ENCODE measurements around the gene TRIM69.

Gene TRIM69

DNA sequence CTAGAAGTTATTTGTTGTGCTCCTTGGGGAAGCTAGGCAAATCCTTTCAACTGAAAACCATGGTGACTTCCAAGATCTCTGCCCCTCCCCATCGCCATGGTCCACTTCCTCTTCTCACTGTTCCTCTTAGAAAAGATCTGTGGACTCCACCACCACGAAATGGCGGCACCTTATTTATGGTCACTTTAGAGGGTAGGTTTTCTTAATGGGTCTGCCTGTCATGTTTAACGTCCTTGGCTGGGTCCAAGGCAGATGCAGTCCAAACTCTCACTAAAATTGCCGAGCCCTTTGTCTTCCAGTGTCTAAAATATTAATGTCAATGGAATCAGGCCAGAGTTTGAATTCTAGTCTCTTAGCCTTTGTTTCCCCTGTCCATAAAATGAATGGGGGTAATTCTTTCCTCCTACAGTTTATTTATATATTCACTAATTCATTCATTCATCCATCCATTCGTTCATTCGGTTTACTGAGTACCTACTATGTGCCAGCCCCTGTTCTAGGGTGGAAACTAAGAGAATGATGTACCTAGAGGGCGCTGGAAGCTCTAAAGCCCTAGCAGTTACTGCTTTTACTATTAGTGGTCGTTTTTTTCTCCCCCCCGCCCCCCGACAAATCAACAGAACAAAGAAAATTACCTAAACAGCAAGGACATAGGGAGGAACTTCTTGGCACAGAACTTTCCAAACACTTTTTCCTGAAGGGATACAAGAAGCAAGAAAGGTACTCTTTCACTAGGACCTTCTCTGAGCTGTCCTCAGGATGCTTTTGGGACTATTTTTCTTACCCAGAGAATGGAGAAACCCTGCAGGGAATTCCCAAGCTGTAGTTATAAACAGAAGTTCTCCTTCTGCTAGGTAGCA is 25.9 kb upstream of the TRIM69 start:
- TF ChIP-seq TAF1 (IDR thresholded peaks at IDR 0.05; ENCODE audit: borderline replicate concordance, insufficient read depth, low read length) (no peak), POLR2AphosphoS5 (IDR thresholded peaks at IDR 0.05; ENCODE audit: low read depth, low read length) (no peak), FOXP2 (optimal IDR thresholded peaks at IDR 0.05; ENCODE audit: borderline replicate concordance, extremely low read depth, extremely low read length, insufficient read depth) (no peak), SIN3A (IDR thresholded peaks at IDR 0.05; ENCODE audit: borderline replicate concordance, insufficient read depth, low read length) (no peak)
- TF ChIP-seq, protein P1, sequence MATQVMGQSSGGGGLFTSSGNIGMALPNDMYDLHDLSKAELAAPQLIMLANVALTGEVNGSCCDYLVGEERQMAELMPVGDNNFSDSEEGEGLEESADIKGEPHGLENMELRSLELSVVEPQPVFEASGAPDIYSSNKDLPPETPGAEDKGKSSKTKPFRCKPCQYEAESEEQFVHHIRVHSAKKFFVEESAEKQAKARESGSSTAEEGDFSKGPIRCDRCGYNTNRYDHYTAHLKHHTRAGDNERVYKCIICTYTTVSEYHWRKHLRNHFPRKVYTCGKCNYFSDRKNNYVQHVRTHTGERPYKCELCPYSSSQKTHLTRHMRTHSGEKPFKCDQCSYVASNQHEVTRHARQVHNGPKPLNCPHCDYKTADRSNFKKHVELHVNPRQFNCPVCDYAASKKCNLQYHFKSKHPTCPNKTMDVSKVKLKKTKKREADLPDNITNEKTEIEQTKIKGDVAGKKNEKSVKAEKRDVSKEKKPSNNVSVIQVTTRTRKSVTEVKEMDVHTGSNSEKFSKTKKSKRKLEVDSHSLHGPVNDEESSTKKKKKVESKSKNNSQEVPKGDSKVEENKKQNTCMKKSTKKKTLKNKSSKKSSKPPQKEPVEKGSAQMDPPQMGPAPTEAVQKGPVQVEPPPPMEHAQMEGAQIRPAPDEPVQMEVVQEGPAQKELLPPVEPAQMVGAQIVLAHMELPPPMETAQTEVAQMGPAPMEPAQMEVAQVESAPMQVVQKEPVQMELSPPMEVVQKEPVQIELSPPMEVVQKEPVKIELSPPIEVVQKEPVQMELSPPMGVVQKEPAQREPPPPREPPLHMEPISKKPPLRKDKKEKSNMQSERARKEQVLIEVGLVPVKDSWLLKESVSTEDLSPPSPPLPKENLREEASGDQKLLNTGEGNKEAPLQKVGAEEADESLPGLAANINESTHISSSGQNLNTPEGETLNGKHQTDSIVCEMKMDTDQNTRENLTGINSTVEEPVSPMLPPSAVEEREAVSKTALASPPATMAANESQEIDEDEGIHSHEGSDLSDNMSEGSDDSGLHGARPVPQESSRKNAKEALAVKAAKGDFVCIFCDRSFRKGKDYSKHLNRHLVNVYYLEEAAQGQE (IDR thresholded peaks at IDR 0.05; ENCODE audit: insufficient read depth in 1 of 2, low read depth in 2 of 2, low read length in 2 of 2), result no peak

DNA sequence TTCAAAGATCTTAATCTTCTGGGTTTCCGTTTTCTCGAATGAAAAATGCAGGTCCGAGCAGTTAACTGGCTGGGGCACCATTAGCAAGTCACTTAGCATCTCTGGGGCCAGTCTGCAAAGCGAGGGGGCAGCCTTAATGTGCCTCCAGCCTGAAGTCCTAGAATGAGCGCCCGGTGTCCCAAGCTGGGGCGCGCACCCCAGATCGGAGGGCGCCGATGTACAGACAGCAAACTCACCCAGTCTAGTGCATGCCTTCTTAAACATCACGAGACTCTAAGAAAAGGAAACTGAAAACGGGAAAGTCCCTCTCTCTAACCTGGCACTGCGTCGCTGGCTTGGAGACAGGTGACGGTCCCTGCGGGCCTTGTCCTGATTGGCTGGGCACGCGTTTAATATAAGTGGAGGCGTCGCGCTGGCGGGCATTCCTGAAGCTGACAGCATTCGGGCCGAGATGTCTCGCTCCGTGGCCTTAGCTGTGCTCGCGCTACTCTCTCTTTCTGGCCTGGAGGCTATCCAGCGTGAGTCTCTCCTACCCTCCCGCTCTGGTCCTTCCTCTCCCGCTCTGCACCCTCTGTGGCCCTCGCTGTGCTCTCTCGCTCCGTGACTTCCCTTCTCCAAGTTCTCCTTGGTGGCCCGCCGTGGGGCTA is 25.1 kb upstream of the TRIM69 start, which contains the start of the genes B2M and PATL2:
Gene B2M, plus strand, starts transcription at position 422 of the 647 bp plus-strand sequence. Its CDS starts 30 bp downstream, at position 452.
Gene PATL2, minus strand, starts transcription at position 228 of the 647 bp plus-strand sequence. CDS start 34,833 bp downstream, outside the sequence.
- TF ChIP-seq POLR2AphosphoS5 (IDR thresholded peaks at IDR 0.05; ENCODE audit: low read depth, low read length) (peak; percentile 99), FOXP2 (optimal IDR thresholded peaks at IDR 0.05; ENCODE audit: borderline replicate concordance, extremely low read depth, extremely low read length, insufficient read depth) (peak; percentile 56), TAF1 (IDR thresholded peaks at IDR 0.05; ENCODE audit: borderline replicate concordance, insufficient read depth, low read length) (peak; percentile 94), SIN3A (IDR thresholded peaks at IDR 0.05; ENCODE audit: borderline replicate concordance, insufficient read depth, low read length) (no peak)
- TF ChIP-seq, protein P1 (IDR thresholded peaks at IDR 0.05; ENCODE audit: insufficient read depth in 1 of 2, low read depth in 2 of 2, low read length in 2 of 2), result peak in 1 of 2 experiments; percentile 61; a peak in 3 of 4 replicates

DNA sequence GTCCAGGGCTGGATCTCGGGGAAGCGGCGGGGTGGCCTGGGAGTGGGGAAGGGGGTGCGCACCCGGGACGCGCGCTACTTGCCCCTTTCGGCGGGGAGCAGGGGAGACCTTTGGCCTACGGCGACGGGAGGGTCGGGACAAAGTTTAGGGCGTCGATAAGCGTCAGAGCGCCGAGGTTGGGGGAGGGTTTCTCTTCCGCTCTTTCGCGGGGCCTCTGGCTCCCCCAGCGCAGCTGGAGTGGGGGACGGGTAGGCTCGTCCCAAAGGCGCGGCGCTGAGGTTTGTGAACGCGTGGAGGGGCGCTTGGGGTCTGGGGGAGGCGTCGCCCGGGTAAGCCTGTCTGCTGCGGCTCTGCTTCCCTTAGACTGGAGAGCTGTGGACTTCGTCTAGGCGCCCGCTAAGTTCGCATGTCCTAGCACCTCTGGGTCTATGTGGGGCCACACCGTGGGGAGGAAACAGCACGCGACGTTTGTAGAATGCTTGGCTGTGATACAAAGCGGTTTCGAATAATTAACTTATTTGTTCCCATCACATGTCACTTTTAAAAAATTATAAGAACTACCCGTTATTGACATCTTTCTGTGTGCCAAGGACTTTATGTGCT is 24.5 kb upstream of the TRIM69 start:
- TF ChIP-seq POLR2AphosphoS5 (IDR thresholded peaks at IDR 0.05; ENCODE audit: low read depth, low read length) (no peak), TAF1 (IDR thresholded peaks at IDR 0.05; ENCODE audit: borderline replicate concordance, insufficient read depth, low read length) (no peak), FOXP2 (optimal IDR thresholded peaks at IDR 0.05; ENCODE audit: borderline replicate concordance, extremely low read depth, extremely low read length, insufficient read depth) (no peak), SIN3A (IDR thresholded peaks at IDR 0.05; ENCODE audit: borderline replicate concordance, insufficient read depth, low read length) (no peak)
- TF ChIP-seq, protein P1 (IDR thresholded peaks at IDR 0.05; ENCODE audit: insufficient read depth in 1 of 2, low read depth in 2 of 2, low read length in 2 of 2), result no peak

DNA sequence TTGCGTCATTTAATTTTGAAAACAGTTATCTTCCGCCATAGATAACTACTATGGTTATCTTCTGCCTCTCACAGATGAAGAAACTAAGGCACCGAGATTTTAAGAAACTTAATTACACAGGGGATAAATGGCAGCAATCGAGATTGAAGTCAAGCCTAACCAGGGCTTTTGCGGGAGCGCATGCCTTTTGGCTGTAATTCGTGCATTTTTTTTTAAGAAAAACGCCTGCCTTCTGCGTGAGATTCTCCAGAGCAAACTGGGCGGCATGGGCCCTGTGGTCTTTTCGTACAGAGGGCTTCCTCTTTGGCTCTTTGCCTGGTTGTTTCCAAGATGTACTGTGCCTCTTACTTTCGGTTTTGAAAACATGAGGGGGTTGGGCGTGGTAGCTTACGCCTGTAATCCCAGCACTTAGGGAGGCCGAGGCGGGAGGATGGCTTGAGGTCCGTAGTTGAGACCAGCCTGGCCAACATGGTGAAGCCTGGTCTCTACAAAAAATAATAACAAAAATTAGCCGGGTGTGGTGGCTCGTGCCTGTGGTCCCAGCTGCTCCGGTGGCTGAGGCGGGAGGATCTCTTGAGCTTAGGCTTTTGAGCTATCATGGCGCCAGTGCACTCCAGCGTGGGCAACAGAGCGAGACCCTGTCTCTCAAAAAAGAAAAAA is 23.9 kb upstream of the TRIM69 start:
- TF ChIP-seq, protein P1 (IDR thresholded peaks at IDR 0.05; ENCODE audit: insufficient read depth in 1 of 2, low read depth in 2 of 2, low read length in 2 of 2), result no peak
- TF ChIP-seq FOXP2 (optimal IDR thresholded peaks at IDR 0.05; ENCODE audit: borderline replicate concordance, extremely low read depth, extremely low read length, insufficient read depth), result no peak
- no peak for TF ChIP-seq TAF1 (IDR thresholded peaks at IDR 0.05; ENCODE audit: borderline replicate concordance, insufficient read depth, low read length)
- no peak for TF ChIP-seq POLR2AphosphoS5 (IDR thresholded peaks at IDR 0.05; ENCODE audit: low read depth, low read length)
- TF ChIP-seq SIN3A (IDR thresholded peaks at IDR 0.05; ENCODE audit: borderline replicate concordance, insufficient read depth, low read length), result no peak

All from PFSK-1 (cell line).